ENCODE data around the gene HHIPL2. TPM values are rescaled to one million over a fixed set of nuclear protein-coding genes. Genes with fewer than 3 reads are reported as not detected.

Gene HHIPL2
- total RNA-seq, 1 experiment from 2014 or later: 3.1 TPM

Other genes starting within 250 kb of the HHIPL2 start
- 5.8 and 10.8 TPM in 2 replicates for gene TAF1A, start 41.8 kb upstream of the HHIPL2 start, total RNA-seq (2014; rRNA removed; shearing (Covaris generic))
- gene MIA3, start 70.0 kb upstream of the HHIPL2 start, total RNA-seq (2014; rRNA removed; shearing (Covaris generic)): 30.7 and 53.3 TPM in 2 replicates
- gene AIDA, start 164.4 kb upstream of the HHIPL2 start, total RNA-seq (2014; rRNA removed; shearing (Covaris generic)): 37.2 and 50.0 TPM in 2 replicates
- gene BROX, start 164.5 kb upstream of the HHIPL2 start, total RNA-seq (2014; rRNA removed; shearing (Covaris generic)): 38.4 and 67.6 TPM in 2 replicates
- not detected in 2 replicates for gene FAM177B, start 189.1 kb upstream of the HHIPL2 start, total RNA-seq (2014; rRNA removed; shearing (Covaris generic))

All from SJSA1 (cell line).